CD4-positive, alpha-beta T cell (primary cell): ENCODE data around the gene FAM81B. TPM values are rescaled to one million over a fixed set of nuclear protein-coding genes. Genes with fewer than 3 reads are reported as not detected.

Source experiments
- ATAC-seq: fragments of 200-7000 bp; cut with Tn5 transposase; one replicate; pipeline ENCODE4 v1.10.0; 2022; ENCODE audit warnings: mild to moderate bottlenecking; ENCODE audit not compliant: poor library complexity
- CTCF ChIA-PET: fragments of 350-600 bp; sonication (Branson Sonifier 250); formaldehyde crosslinking; loops from one replicate; lab custom pipeline; 2021; ENCODE audit warnings: antibody characterized with exemption, inconsistent platforms; lab: Charles Lee
- POLR2A ChIA-PET: fragments of 350-600 bp; sonication (Branson Sonifier 250); formaldehyde crosslinking; loops from one replicate; lab custom pipeline; 2021; ENCODE audit warnings: antibody characterized with exemption, inconsistent platforms; lab: Charles Lee
- DNase-seq, 14 experiments: peaks; one replicate each; pipeline ENCODE4 v3.0.0-alpha.2; 2013 to 2020; ENCODE audit warnings: mixed read lengths in 2 of 14
- H3K27ac ChIP-seq, 2 donors: one replicate each; pipeline versions ENCODE4 v1.5.1 to v1.7.0; 2013; ENCODE audit warnings: low read length in 2 of 2, low read depth in 1 of 2, mild to moderate bottlenecking in 1 of 2
- H3K27me3 ChIP-seq, 2 experiments: 1 replicate in 1 of 2; 2 replicates in 1 of 2; pipeline versions ENCODE4 v1.6.1 to v1.7.0; 2013; ENCODE audit warnings: low read length in 2 of 2, control low read depth in 1 of 2, mild to moderate bottlenecking in 1 of 2, moderate library complexity in 1 of 2; ENCODE audit not compliant: insufficient read depth in 2 of 2, control insufficient read depth in 1 of 2
- H3K36me3 ChIP-seq: one replicate; pipeline ENCODE4 v1.6.1; 2013; ENCODE audit warnings: low read length, control low read depth; ENCODE audit not compliant: insufficient read depth
- H3K4me1 ChIP-seq: one replicate; pipeline ENCODE4 v1.6.1; 2013; ENCODE audit warnings: low read length, control low read depth; ENCODE audit not compliant: insufficient read depth
- H3K4me3 ChIP-seq: one replicate; pipeline ENCODE4 v1.5.1; 2013; ENCODE audit warnings: mild to moderate bottlenecking, low read length, moderate library complexity
- H3K9me3 ChIP-seq, 2 experiments: 1 replicate in 1 of 2; 2 replicates in 1 of 2; pipeline versions ENCODE4 v1.6.1 to v1.7.0; 2013; ENCODE audit warnings: low read length in 2 of 2, mild to moderate bottlenecking in 2 of 2, control low read depth in 1 of 2, moderate library complexity in 1 of 2; ENCODE audit not compliant: control insufficient read depth in 1 of 2, insufficient read depth in 1 of 2
- H3K27ac Mint-ChIP-seq: one replicate; pipeline ENCODE4 v1.8.0; 2020; ENCODE audit warnings: mixed read lengths
- H3K27me3 Mint-ChIP-seq: one replicate; pipeline ENCODE4 v1.8.0; 2021; ENCODE audit warnings: mixed read lengths
- H3K36me3 Mint-ChIP-seq: one replicate; pipeline ENCODE4 v1.8.0; 2021; ENCODE audit warnings: low read depth, mixed read lengths
- H3K4me1 Mint-ChIP-seq: one replicate; pipeline ENCODE4 v1.8.0; 2021; ENCODE audit warnings: low read depth, mixed read lengths
- H3K4me3 Mint-ChIP-seq: one replicate; pipeline ENCODE4 v1.8.0; 2020; ENCODE audit warnings: mild to moderate bottlenecking, mixed read lengths
- H3K9me3 Mint-ChIP-seq: one replicate; pipeline ENCODE4 v1.8.0; 2020; ENCODE audit warnings: mixed read lengths
- intact Hi-C, 2 experiments: fragments of 100-400 bp; cut with DNase I in 1 of 2; cut with micrococcal nuclease in 1 of 2; formaldehyde crosslinking; loops; one replicate each; pipeline versions ENCODE4 v1.15.1 to v1.9.0; 2023 to 2025; cut with DNase I, micrococcal nuclease
- total RNA-seq, 174 experiments: library from RNA in 2 of 174; stranded (reverse) in 2 of 174; gene quantifications; one replicate each; pipeline ENCODE4 v1.2.3 and lab custom pipeline; 2021 to 2026
- TF ChIP-seq, protein P1 (sequence below): fragments of 200-600 bp; IDR thresholded peaks from one replicate; pipeline ENCODE4 v1.8.0; 2022; ENCODE audit warnings: antibody characterized with exemption, mild to moderate bottlenecking

The FAM81B gene
- total RNA-seq, 2 experiments from 2014 or later: not detected

DNA sequence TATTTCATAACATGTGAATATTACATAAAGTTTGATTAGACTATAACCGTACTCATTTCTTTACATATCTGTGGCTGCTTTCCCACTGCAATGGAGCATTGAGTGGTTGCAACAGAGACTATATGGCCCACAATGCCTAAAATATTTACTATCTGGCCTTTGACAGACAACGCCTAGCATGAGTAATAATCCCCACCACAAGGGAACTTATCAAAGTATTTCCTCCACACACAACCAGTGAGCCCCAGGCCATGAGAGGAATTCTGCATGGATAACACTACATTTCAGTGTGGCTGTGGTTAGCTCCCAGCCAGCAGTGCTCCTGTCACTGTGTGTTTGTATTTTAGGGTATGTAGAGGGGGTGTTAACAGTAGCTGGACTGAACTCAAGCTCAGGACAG lies 54.8 kb downstream of the FAM81B start:
- no peak for ATAC-seq
- intact Hi-C loops: no loop called here

DNA sequence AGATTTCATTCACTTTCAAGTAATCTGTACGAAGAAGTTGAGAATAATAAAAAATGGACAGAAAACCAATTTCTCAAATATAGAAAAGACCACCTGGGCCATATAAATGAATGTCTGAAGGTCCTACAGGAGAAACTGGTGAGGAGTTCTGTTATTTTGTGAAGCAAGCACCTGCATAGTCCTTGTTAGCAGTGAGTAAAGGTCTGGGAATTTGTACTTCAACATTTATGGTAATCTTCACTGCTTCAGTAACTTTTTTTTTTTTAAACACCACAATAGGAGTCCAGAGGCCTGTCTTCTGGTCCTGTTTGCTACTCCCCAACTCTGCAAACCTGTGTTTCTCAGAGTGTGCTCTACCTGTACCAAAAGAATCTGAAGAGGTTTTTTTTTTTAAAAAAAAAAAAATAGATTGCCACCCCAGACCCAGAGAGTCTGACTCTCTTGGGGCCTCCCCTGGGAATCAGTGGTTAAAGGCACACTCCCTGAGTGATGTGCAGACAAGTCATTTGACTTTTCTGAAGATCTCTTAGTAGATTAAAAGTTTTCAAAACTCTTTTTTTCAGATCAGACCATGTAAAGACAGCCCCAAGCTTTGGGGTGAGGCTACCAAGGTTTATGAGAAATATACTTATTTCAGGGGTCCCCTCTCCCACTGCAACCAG lies 55.5 kb downstream of the FAM81B start:
- POLR2A ChIA-PET: no interaction called here

More for the DNA sequence above, 54.8 kb downstream of the FAM81B start:
- H3K27ac ChIP-seq: no peak overlapping the region
- Mint-ChIP-seq H3K4me1 (no peaks in the 10 kb centered on the region), H3K27ac (no peak overlapping the region), H3K9me3 (no peaks in the 10 kb centered on the region), H3K27me3 (peaks cover 19% of the 10 kb centered on the region), H3K4me3 (no peak overlapping the region), H3K36me3 (no peaks in the 10 kb centered on the region)
- TF ChIP-seq, protein P1, sequence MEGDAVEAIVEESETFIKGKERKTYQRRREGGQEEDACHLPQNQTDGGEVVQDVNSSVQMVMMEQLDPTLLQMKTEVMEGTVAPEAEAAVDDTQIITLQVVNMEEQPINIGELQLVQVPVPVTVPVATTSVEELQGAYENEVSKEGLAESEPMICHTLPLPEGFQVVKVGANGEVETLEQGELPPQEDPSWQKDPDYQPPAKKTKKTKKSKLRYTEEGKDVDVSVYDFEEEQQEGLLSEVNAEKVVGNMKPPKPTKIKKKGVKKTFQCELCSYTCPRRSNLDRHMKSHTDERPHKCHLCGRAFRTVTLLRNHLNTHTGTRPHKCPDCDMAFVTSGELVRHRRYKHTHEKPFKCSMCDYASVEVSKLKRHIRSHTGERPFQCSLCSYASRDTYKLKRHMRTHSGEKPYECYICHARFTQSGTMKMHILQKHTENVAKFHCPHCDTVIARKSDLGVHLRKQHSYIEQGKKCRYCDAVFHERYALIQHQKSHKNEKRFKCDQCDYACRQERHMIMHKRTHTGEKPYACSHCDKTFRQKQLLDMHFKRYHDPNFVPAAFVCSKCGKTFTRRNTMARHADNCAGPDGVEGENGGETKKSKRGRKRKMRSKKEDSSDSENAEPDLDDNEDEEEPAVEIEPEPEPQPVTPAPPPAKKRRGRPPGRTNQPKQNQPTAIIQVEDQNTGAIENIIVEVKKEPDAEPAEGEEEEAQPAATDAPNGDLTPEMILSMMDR: no peak
- H3K27me3 ChIP-seq: no peaks in the 10 kb centered on the region
- ChIA-PET CTCF (no interaction called here), POLR2A (no interaction called here)
- no peaks in the 10 kb centered on the region for H3K4me1 ChIP-seq
- DNase-seq: no peak
- no peak overlapping the region for H3K4me3 ChIP-seq
- no peaks in the 10 kb centered on the region for H3K9me3 ChIP-seq
- no peaks in the 10 kb centered on the region for H3K36me3 ChIP-seq

DNA sequence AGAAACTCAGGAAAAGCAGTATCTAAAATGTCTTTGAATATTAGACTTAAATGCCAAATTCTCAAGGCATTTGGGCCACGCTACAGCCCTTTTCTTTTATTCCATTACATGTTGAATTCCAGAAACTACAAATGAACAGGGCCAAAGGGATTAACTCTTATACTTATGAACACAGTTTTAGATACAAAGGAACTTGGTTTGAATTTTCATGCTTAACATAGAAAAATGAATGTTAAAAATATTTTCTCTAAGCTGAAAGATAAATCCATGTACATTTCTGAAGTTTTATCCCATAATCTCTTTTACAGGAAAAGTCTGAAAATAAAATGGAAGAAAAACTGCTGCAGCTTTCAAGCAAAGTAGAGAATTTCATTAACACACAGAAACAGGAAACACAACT lies 56.8 kb downstream of the FAM81B start:
- no peaks in the 10 kb centered on the region for H3K4me1 ChIP-seq
- DNase-seq: no peak
- no peak overlapping the region for H3K4me3 Mint-ChIP-seq
- no peak overlapping the region for H3K27ac ChIP-seq
- ATAC-seq: no peak
- H3K4me1 Mint-ChIP-seq: no peaks in the 10 kb centered on the region
- no peak overlapping the region for H3K27ac Mint-ChIP-seq
- no peaks in the 10 kb centered on the region for H3K27me3 ChIP-seq
- H3K36me3 ChIP-seq: no peaks in the 10 kb centered on the region
- TF ChIP-seq, protein P1: no peak
- no peaks in the 10 kb centered on the region for H3K9me3 ChIP-seq
- POLR2A ChIA-PET: no interaction called here
- peaks cover 4% of the 10 kb centered on the region for H3K27me3 Mint-ChIP-seq
- CTCF ChIA-PET: no interaction called here
- no peaks in the 10 kb centered on the region for H3K9me3 Mint-ChIP-seq
- H3K4me3 ChIP-seq: no peak overlapping the region
- no peaks in the 10 kb centered on the region for H3K36me3 Mint-ChIP-seq
- intact Hi-C loops: no loop called here

More for the DNA sequence above, 55.5 kb downstream of the FAM81B start:
- ATAC-seq (no peak), DNase-seq (no peak)
- Histone ChIP-seq H3K27me3 (no peaks in the 10 kb centered on the region), H3K9me3 (no peaks in the 10 kb centered on the region), H3K4me1 (no peaks in the 10 kb centered on the region), H3K36me3 (no peaks in the 10 kb centered on the region), H3K27ac (no peak overlapping the region), H3K4me3 (no peak overlapping the region)
- H3K9me3 Mint-ChIP-seq: no peaks in the 10 kb centered on the region
- peaks cover 16% of the 10 kb centered on the region for H3K27me3 Mint-ChIP-seq
- no peaks in the 10 kb centered on the region for H3K4me1 Mint-ChIP-seq
- no peak overlapping the region for H3K4me3 Mint-ChIP-seq
- H3K36me3 Mint-ChIP-seq: no peaks in the 10 kb centered on the region
- TF ChIP-seq, protein P1: no peak
- no peak overlapping the region for H3K27ac Mint-ChIP-seq
- CTCF ChIA-PET: no interaction called here
- intact Hi-C loops: no loop called here
